H9 (cell line): ENCODE data around the gene CNKSR1. TPM values are rescaled to one million over a fixed set of nuclear protein-coding genes. Genes with fewer than 3 reads are reported as not detected.

Experiments
- DNase-seq: peaks from one replicate; pipeline ENCODE4 v3.0.0-alpha.2; 2017
- H2AFZ ChIP-seq: one replicate; pipeline ENCODE4 v1.6.1; 2013; ENCODE audit warnings: mild to moderate bottlenecking, low read length, control low read depth, moderate library complexity
- H2AK5ac ChIP-seq: 2 replicates; pipeline ENCODE4 v1.6.1; 2013; ENCODE audit warnings: low read length, control low read depth, mixed read lengths; ENCODE audit not compliant: insufficient read length
- H2BK120ac ChIP-seq: one replicate; pipeline ENCODE4 v1.6.1; 2013; ENCODE audit warnings: low read depth, mild to moderate bottlenecking, low read length, control low read depth, inconsistent platforms; ENCODE audit not compliant: poor library complexity, severe bottlenecking
- H2BK12ac ChIP-seq: 2 replicates; pipeline ENCODE4 v1.6.1; 2013; ENCODE audit warnings: low read length, control low read depth, mixed read lengths, low read depth; ENCODE audit not compliant: insufficient read length
- H2BK15ac ChIP-seq: 2 replicates; pipeline ENCODE4 v1.6.1; 2013; ENCODE audit warnings: low read depth, low read length, control low read depth
- H2BK20ac ChIP-seq: one replicate; pipeline ENCODE4 v1.6.1; 2013; ENCODE audit warnings: low read depth, mild to moderate bottlenecking, low read length, control low read depth, inconsistent platforms; ENCODE audit not compliant: poor library complexity, severe bottlenecking
- H2BK5ac ChIP-seq: 2 replicates; pipeline ENCODE4 v1.6.1; 2013; ENCODE audit warnings: low read length, control low read depth, mixed read lengths; ENCODE audit not compliant: insufficient read length
- H3K14ac ChIP-seq: 2 replicates; pipeline ENCODE4 v1.6.1; 2013; ENCODE audit warnings: low read length, control low read depth; ENCODE audit not compliant: insufficient read depth
- H3K18ac ChIP-seq: 2 replicates; pipeline ENCODE4 v1.6.1; 2013; ENCODE audit warnings: low read depth, mild to moderate bottlenecking, mixed read lengths, low read length, control low read depth; ENCODE audit not compliant: insufficient read length
- H3K23ac ChIP-seq: 2 replicates; pipeline ENCODE4 v1.6.1; 2013; ENCODE audit warnings: low read length, control low read depth, mixed read lengths, low read depth; ENCODE audit not compliant: insufficient read length
- H3K23me2 ChIP-seq: 2 replicates; pipeline ENCODE4 v1.6.1; 2013; ENCODE audit warnings: low read depth, mild to moderate bottlenecking, mixed read lengths, low read length, control low read depth; ENCODE audit not compliant: insufficient read length, poor library complexity, severe bottlenecking
- H3K27ac ChIP-seq: 2 replicates; pipeline ENCODE4 v1.5.1; 2013; ENCODE audit warnings: low read length, control low read depth, mixed read lengths, low read depth; ENCODE audit not compliant: insufficient read length
- H3K27me3 ChIP-seq: 2 replicates; pipeline ENCODE4 v1.6.1; 2013; ENCODE audit warnings: low read length, control low read depth, inconsistent platforms; ENCODE audit not compliant: insufficient read depth
- H3K4ac ChIP-seq: 2 replicates; pipeline ENCODE4 v1.6.1; 2013; ENCODE audit warnings: low read depth, mild to moderate bottlenecking, control low read depth, inconsistent platforms, low read length, moderate library complexity
- H3K4me1 ChIP-seq: 2 replicates; pipeline ENCODE4 v1.6.1; 2013; ENCODE audit warnings: low read length, control low read depth, inconsistent platforms; ENCODE audit not compliant: insufficient read depth
- H3K4me2 ChIP-seq: 2 replicates; pipeline ENCODE4 v1.6.1; 2013; ENCODE audit warnings: low read length, control low read depth, mixed read lengths; ENCODE audit not compliant: insufficient read length, insufficient read depth
- H3K56ac ChIP-seq: 2 replicates; pipeline ENCODE4 v1.6.1; 2013; ENCODE audit warnings: low read depth, mild to moderate bottlenecking, mixed read lengths, low read length, control low read depth; ENCODE audit not compliant: insufficient read length
- H3K79me1 ChIP-seq: 2 replicates; pipeline ENCODE4 v1.6.1; 2013; ENCODE audit warnings: low read depth, mild to moderate bottlenecking, moderate library complexity, low read length, control low read depth, inconsistent platforms; ENCODE audit not compliant: insufficient read depth, poor library complexity, severe bottlenecking
- H3K79me2 ChIP-seq: 2 replicates; pipeline ENCODE4 v1.6.1; 2013; ENCODE audit warnings: low read length, control low read depth, inconsistent platforms; ENCODE audit not compliant: insufficient read depth
- H3K9ac ChIP-seq: 2 replicates; pipeline ENCODE4 v1.6.1; 2013; ENCODE audit warnings: low read length, control low read depth, mixed read lengths; ENCODE audit not compliant: insufficient read length; ENCODE audit errors: extremely low read depth
- H3K9me3 ChIP-seq: one replicate; pipeline ENCODE4 v1.6.1; 2013; ENCODE audit warnings: low read depth, low read length, inconsistent platforms; ENCODE audit not compliant: control insufficient read depth
- H3T11ph ChIP-seq: one replicate; pipeline ENCODE4 v1.6.1; 2013; ENCODE audit warnings: mild to moderate bottlenecking, low read length, control low read depth, inconsistent platforms
- H4K20me1 ChIP-seq: one replicate; pipeline ENCODE4 v1.6.1; 2013; ENCODE audit not compliant: control insufficient read depth, insufficient read length, insufficient read depth
- H4K5ac ChIP-seq: 2 replicates; pipeline ENCODE4 v1.6.1; 2013; ENCODE audit warnings: low read depth, mild to moderate bottlenecking, mixed read lengths, low read length, control low read depth; ENCODE audit not compliant: insufficient read length
- H4K8ac ChIP-seq: replicated peaks from 2 replicates; pipeline ENCODE4 v1.6.1; 2013; ENCODE audit warnings: low read length, control low read depth, mixed read lengths, low read depth; ENCODE audit not compliant: insufficient read length
- H4K91ac ChIP-seq: 2 replicates; pipeline ENCODE4 v1.6.1; 2013; ENCODE audit warnings: low read depth, mild to moderate bottlenecking, moderate library complexity, mixed read lengths, low read length, control low read depth; ENCODE audit not compliant: insufficient read length
- H3K27ac Mint-ChIP-seq, 3 experiments: 2 replicates in 2 of 3; 3 replicates in 1 of 3; pipeline ENCODE4 v1.8.0; 2020 to 2021; ENCODE audit warnings: mixed read lengths in 3 of 3, mild to moderate bottlenecking in 1 of 3, moderate library complexity in 1 of 3
- H3K27me3 Mint-ChIP-seq: 2 replicates; pipeline ENCODE4 v1.8.0; 2021; ENCODE audit warnings: low read depth, mild to moderate bottlenecking, moderate library complexity, mixed read lengths
- H3K36me3 Mint-ChIP-seq, 3 experiments: 2 replicates in 2 of 3; 3 replicates in 1 of 3; pipeline ENCODE4 v1.8.0; 2020 to 2021; ENCODE audit warnings: low read depth in 3 of 3, mixed read lengths in 3 of 3; ENCODE audit not compliant: insufficient read depth in 1 of 3
- H3K4me1 Mint-ChIP-seq, 2 experiments: 2 replicates each; pipeline ENCODE4 v1.8.0; 2020; ENCODE audit warnings: mixed read lengths in 2 of 2
- H3K4me3 Mint-ChIP-seq, 2 experiments: 2 replicates in 1 of 2; 3 replicates in 1 of 2; pipeline ENCODE4 v1.8.0; 2020 to 2021; ENCODE audit warnings: mild to moderate bottlenecking in 2 of 2, mixed read lengths in 2 of 2, moderate library complexity in 1 of 2
- H3K9me3 Mint-ChIP-seq, 2 experiments: 2 replicates in 1 of 2; 3 replicates in 1 of 2; pipeline ENCODE4 v1.8.0; 2020; ENCODE audit warnings: mild to moderate bottlenecking in 2 of 2, mixed read lengths in 2 of 2, moderate library complexity in 1 of 2
- CTCF ChIP-seq: fragments of 200-600 bp; sonication (generic); conservative IDR thresholded peaks from 3 replicates; pipeline ENCODE4 v1.8.0; 2021; ENCODE audit warnings: antibody characterized with exemption, mild to moderate bottlenecking
- WGBS: extraction: QIAGEN DNeasy Blood & Tissue Kit; methylation state at CpG from one replicate; pipeline ENCODE4 v1.1.7; 2013; ENCODE audit warnings: missing lambda C conversion rate, low lambda C conversion rate, mixed read lengths; ENCODE audit not compliant: insufficient read length; ENCODE audit errors: extremely low coverage; 5-methylcytosine and 5-hydroxymethylcytosine counted together
- total RNA-seq: library from RNA; stranded (reverse); gene quantifications from 2 replicates; pipeline ENCODE4 v1.2.1, GENCODE V29; 2021

The CNKSR1 gene
- total RNA-seq, 1 experiment from 2014 or later: 26.3 TPM

- Histone ChIP-seq H4K5ac (no peak overlapping the region), H3K79me1 (no peaks in the 10 kb centered on the region), H4K91ac (no peak overlapping the region), H2BK20ac (no peak overlapping the region), H3K4me2 (no peak overlapping the region), H3K23ac (no peak overlapping the region), H2AK5ac (no peak overlapping the region), H3K27ac (no peak overlapping the region), H2BK5ac (no peak overlapping the region), H2AFZ (no peak overlapping the region), H3K23me2 (no peaks in the 10 kb centered on the region), H3K18ac (no peak overlapping the region), H3K56ac (no peak overlapping the region), H3K9ac (no peak overlapping the region), H3K4ac (no peak overlapping the region), H3K79me2 (no peaks in the 10 kb centered on the region), H4K20me1 (no peaks in the 10 kb centered on the region), H3K9me3 (no peaks in the 10 kb centered on the region), H3K27me3 (no peaks in the 10 kb centered on the region), H2BK120ac (no peak overlapping the region), H3T11ph (no peak overlapping the region), H4K8ac (no peak overlapping the region), H2BK12ac (no peak overlapping the region), H2BK15ac (no peak overlapping the region), H3K14ac (no peak overlapping the region), H3K4me1 (no peaks in the 10 kb centered on the region)
- H3K36me3 Mint-ChIP-seq: no peaks in the 10 kb centered on the region
- TF ChIP-seq CTCF: no peak
- WGBS: no CpG with 5 or more reads among the region's 1 CpG
- no peak overlapping the region for H3K4me3 Mint-ChIP-seq
- peaks cover 0 to 2% of the 10 kb centered on the region in 2 experiments; a peak in 2 of 5 replicates for H3K9me3 Mint-ChIP-seq
- H3K4me1 Mint-ChIP-seq: peaks cover 4 to 10% of the 10 kb centered on the region in 2 experiments; a peak in 3 of 4 replicates
- H3K27me3 Mint-ChIP-seq: peaks cover 2% of the 10 kb centered on the region
- DNase-seq: no peak
- H3K27ac Mint-ChIP-seq: no peak overlapping the region
Observed at GRCh38 chr1:26130695-26131094, 46.6 kb upstream of the CNKSR1 start.
